OCI-LY7 (cell line): Measurements from ENCODE around the gene DHX34. TPM values are rescaled to one million over a fixed set of nuclear protein-coding genes. Genes with fewer than 3 reads are reported as not detected.
A peak's percentile ranks its signal among the peaks of the same experiment; 100 is the strongest.

ENCODE experiments used
- BruUV-seq: library from RNA; stranded (reverse); fragments of 400-500 nt; replicated peaks from 2 replicates; lab custom pipeline; 2021; lab: Mats Ljungman, UMichigan
- CTCF ChIA-PET: fragments of 300-600 bp; sonication (Branson Sonifier 250); formaldehyde crosslinking; loops from one replicate; lab custom pipeline; 2022; ENCODE audit warnings: antibody characterized with exemption; ENCODE audit not compliant: unreplicated experiment; lab: Charles Lee
- POLR2A ChIA-PET: fragments of 300-600 bp; sonication (Branson Sonifier 250); formaldehyde crosslinking; loops from one replicate; lab custom pipeline; 2022; ENCODE audit warnings: antibody characterized with exemption; lab: Charles Lee
- DNase-seq: peaks from one replicate; pipeline ENCODE4 v3.0.0-alpha.2; 2015; ENCODE audit warnings: low spot score
- H2AFZ ChIP-seq: fragments of 200-600 bp; sonication (generic), shearing (Covaris generic); 2 replicates; pipeline ENCODE4 v1.6.1; 2014; ENCODE audit warnings: mild to moderate bottlenecking, antibody characterized with exemption, low read length, moderate library complexity
- H3K27ac ChIP-seq: fragments of 200-600 bp; sonication (generic); 2 replicates; pipeline ENCODE4 v1.5.1; 2014; ENCODE audit warnings: mixed run types, low read depth, mild to moderate bottlenecking, moderate library complexity, low read length, inconsistent platforms; ENCODE audit not compliant: poor library complexity, severe bottlenecking
- H3K36me3 ChIP-seq: fragments of 200-600 bp; sonication (generic); 2 replicates; pipeline ENCODE4 v1.6.1; 2014; ENCODE audit warnings: mild to moderate bottlenecking, antibody characterized with exemption, low read length, moderate library complexity, mixed read lengths; ENCODE audit not compliant: insufficient read depth
- H3K4me1 ChIP-seq: fragments of 200-600 bp; sonication (generic); 2 replicates; pipeline ENCODE4 v1.5.1; 2014; ENCODE audit warnings: mild to moderate bottlenecking, low read length; ENCODE audit not compliant: insufficient read depth, poor library complexity, severe bottlenecking
- H3K4me2 ChIP-seq: fragments of 200-600 bp; sonication (generic); 2 replicates; pipeline ENCODE4 v1.6.1; 2014; ENCODE audit warnings: mild to moderate bottlenecking, low read length
- H3K4me3 ChIP-seq: fragments of 200-600 bp; sonication (generic); 2 replicates; pipeline ENCODE4 v1.5.1; 2014; ENCODE audit warnings: mild to moderate bottlenecking, low read depth, low read length; ENCODE audit not compliant: poor library complexity, severe bottlenecking
- H3K79me2 ChIP-seq: fragments of 200-600 bp; sonication (generic); 2 replicates; pipeline ENCODE4 v1.6.1; 2016; ENCODE audit warnings: low read depth, mild to moderate bottlenecking, low read length, moderate library complexity, mixed read lengths; ENCODE audit not compliant: insufficient read depth
- H3K9me2 ChIP-seq: fragments of 200-600 bp; sonication (generic); 2 replicates; pipeline ENCODE4 v1.6.1; 2016; ENCODE audit warnings: mild to moderate bottlenecking, low read length, mixed read lengths; ENCODE audit not compliant: insufficient read depth
- H3K9me3 ChIP-seq: fragments of 200-600 bp; sonication (generic); 2 replicates; pipeline ENCODE4 v1.6.1; 2014; ENCODE audit warnings: mild to moderate bottlenecking, mixed run types, low read length, mixed read lengths
- H4K20me1 ChIP-seq: fragments of 200-600 bp; sonication (generic); 2 replicates; pipeline ENCODE4 v1.6.1; 2014; ENCODE audit warnings: mild to moderate bottlenecking, antibody characterized with exemption, low read length, moderate library complexity, mixed read lengths; ENCODE audit not compliant: insufficient read depth
- EZH2phosphoT487 ChIP-seq: fragments of 200-600 bp; sonication (generic); IDR thresholded peaks from 2 replicates; pipeline ENCODE4 v1.6.1; 2018; ENCODE audit warnings: low read depth, borderline replicate concordance, mild to moderate bottlenecking, mixed run types, antibody characterized with exemption, low read length, moderate library complexity, mixed read lengths
- intact Hi-C: fragments of 100-400 bp; cut with micrococcal nuclease; formaldehyde crosslinking; loops from one replicate; pipeline ENCODE4 v1.10.0; 2022; ENCODE audit not compliant: unreplicated experiment
- total RNA-seq, 2 experiments: library from RNA; depleted of rRNA in 1 of 2; stranded (reverse); fragments of >200 nt in 1 of 2; shearing (Covaris generic) in 1 of 2; gene quantifications; 2 replicates each; pipeline ENCODE4 v1.2.3, GENCODE V29; 2014 to 2022
- TF ChIP-seq, protein P1 (sequence below): fragments of 200-600 bp; sonication (generic); conservative IDR thresholded peaks from 2 replicates; pipeline ENCODE4 v1.5.1; 2014; ENCODE audit warnings: mild to moderate bottlenecking, antibody characterized with exemption, low read length, moderate library complexity, mixed read lengths

The DHX34 gene
- total RNA-seq, 2 experiments from 2014 or later = 19.7 to 32.2 TPM

DNA sequence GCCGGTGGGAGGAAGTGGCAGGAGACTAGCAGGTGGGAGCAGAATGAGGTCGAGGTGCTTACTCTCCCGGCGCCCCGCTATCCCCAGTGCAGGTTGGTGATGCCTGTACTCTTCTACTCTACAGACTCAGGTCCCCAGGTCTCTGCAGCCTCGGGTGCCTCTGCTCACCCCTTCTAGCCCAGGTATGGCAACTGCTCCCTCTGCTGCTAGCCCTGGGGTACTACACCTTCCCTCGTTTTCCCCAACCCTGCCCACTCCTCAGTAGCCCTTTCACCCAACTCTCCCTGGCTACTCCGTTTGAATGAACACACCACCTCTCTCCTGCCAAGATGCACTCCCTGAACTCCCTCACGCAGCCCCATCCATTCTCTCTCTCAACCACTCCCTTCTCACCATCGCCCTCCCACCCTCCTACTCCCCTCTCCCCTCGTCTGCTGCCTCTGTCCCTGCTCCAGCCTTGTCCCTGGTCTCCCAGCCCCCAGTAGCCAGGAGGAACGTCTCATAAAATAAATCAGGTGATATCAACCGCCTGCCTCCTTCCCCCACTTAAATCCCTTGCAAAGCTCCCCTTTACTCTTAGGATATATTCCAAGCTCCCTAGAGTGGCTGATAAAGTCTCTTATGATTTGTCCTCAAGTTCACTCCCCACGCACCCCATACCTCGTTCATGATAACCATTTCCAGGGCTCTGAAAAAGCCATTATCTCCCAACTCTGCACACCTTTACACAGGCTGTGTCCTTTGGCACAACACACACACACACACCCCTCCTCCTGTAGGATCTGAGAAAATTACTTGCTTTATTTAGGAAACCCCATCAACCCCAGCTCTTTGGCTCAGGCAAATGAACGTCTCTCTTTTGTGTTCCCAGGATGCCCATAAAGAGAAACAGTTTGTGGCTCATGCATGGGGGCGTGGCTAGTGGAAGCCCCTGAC, 78.4 kb downstream of the DHX34 start:
- ChIA-PET POLR2A (interaction anchor here (0.6 to 0.8 kb wide), 5 partner anchors 43 to 280 kb away, joined by 3 to 4 read pairs (median 3); partner anchors contain the start of gene DHX34), CTCF (interaction anchor here (1.1 to 1.6 kb wide), 2 partner anchors 9 to 79 kb away, joined by 4 to 9 read pairs; partner anchors contain the start of gene DHX34)
- H4K20me1 ChIP-seq = no peaks in the 10 kb centered on the region
- no peaks in the 10 kb centered on the region for H3K9me3 ChIP-seq
- BruUV-seq = no TSS peak
- H3K9me2 ChIP-seq = no peaks in the 10 kb centered on the region
- H3K36me3 ChIP-seq = no peaks in the 10 kb centered on the region
- peak overlapping the region; percentile 89 for H3K4me2 ChIP-seq
- intact Hi-C loops = loop anchor here (1.0 to 2.0 kb wide), 3 partner anchors 37 to 144 kb away; no protein-coding TSS in a partner anchor
- TF ChIP-seq, protein P1, sequence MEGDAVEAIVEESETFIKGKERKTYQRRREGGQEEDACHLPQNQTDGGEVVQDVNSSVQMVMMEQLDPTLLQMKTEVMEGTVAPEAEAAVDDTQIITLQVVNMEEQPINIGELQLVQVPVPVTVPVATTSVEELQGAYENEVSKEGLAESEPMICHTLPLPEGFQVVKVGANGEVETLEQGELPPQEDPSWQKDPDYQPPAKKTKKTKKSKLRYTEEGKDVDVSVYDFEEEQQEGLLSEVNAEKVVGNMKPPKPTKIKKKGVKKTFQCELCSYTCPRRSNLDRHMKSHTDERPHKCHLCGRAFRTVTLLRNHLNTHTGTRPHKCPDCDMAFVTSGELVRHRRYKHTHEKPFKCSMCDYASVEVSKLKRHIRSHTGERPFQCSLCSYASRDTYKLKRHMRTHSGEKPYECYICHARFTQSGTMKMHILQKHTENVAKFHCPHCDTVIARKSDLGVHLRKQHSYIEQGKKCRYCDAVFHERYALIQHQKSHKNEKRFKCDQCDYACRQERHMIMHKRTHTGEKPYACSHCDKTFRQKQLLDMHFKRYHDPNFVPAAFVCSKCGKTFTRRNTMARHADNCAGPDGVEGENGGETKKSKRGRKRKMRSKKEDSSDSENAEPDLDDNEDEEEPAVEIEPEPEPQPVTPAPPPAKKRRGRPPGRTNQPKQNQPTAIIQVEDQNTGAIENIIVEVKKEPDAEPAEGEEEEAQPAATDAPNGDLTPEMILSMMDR = peak; percentile 89
- TF ChIP-seq EZH2phosphoT487 = no peak
- H3K4me1 ChIP-seq = peaks cover 23% of the 10 kb centered on the region
- H2AFZ ChIP-seq = peak overlapping the region; percentile 62
- no peaks in the 10 kb centered on the region for H3K79me2 ChIP-seq
- H3K27ac ChIP-seq = peak overlapping the region; percentile 49
- peak overlapping the region; percentile 62 for H3K4me3 ChIP-seq
- peak; percentile 76 for DNase-seq

DNA sequence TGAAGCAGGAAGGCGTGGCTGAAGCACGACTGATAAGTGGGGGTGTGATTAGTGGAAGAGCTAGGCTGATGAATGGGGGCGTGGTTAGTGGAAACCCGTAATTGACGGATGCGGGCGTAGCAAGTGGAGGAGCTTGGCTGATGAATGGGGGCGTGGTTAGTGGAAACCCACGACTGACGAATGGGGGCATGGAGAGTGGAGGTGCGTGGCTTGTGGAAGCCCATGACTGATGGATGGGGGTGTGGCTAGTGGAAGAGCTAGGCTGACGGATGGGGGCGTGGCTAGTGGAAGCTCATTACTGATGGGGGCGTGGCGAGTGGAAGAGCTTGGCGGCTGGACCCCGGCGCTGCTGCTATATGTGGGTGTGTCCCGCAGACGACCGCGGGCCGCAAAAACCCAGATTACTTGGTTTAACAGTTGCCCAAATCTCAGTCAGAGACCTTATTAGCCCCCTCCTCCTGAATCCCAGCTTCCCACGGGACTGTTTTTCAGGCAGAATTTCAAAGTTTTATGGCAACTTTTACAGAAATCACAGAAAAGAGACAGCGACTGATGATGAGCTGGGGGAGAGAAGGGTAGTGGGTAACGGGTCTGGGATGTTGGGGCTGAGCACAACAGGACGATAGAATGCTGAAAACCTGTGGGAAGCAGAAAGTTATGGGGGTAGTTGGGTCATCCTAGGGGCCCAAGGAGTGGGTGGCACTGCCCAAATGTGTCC, 79.2 kb downstream of the DHX34 start:
- BruUV-seq = no TSS peak
- Histone ChIP-seq H3K36me3 (no peaks in the 10 kb centered on the region), H4K20me1 (no peaks in the 10 kb centered on the region), H3K27ac (peak overlapping the region; percentile 49), H3K9me3 (no peaks in the 10 kb centered on the region), H2AFZ (peak overlapping the region; percentile 84), H3K4me3 (peak overlapping the region; percentile 62), H3K9me2 (no peaks in the 10 kb centered on the region), H3K4me1 (peaks cover 31% of the 10 kb centered on the region), H3K4me2 (peak overlapping the region; percentile 89), H3K79me2 (no peaks in the 10 kb centered on the region)
- TF ChIP-seq, protein P1 = no peak
- TF ChIP-seq EZH2phosphoT487 = no peak
- intact Hi-C loops = no loop called here
- CTCF ChIA-PET = interaction anchor here (0.5 to 1.6 kb wide), 4 partner anchors 8 to 95 kb away, joined by 3 to 9 read pairs (median 6); partner anchors contain the start of gene DHX34
- DNase-seq = peak; percentile 99
- POLR2A ChIA-PET = interaction anchor here (0.5 to 0.8 kb wide), 5 partner anchors 44 to 279 kb away, joined by 3 to 4 read pairs (median 3); partner anchors contain the start of gene DHX34
